ENCODE measurements around the gene FAM13A.

The FAM13A gene

GRCh38 chr4:88761342-88761741 is 295.6 kb downstream of the FAM13A start:
- Histone ChIP-seq H3K23ac (ENCODE audit: low read depth, low read length, poor library complexity) (no peak overlapping the region), H3K4me3 (ENCODE audit: low read length in 2 of 2) (no peak overlapping the region), H3K9me3 (replicated peaks in 1 of 2; ENCODE audit: control insufficient read depth in 2 of 2, insufficient read depth in 1 of 2, low read depth in 1 of 2, low read length in 2 of 2) (no peaks in the 10 kb centered on the region), H3K36me3 (replicated peaks in 1 of 2; ENCODE audit: control insufficient read depth in 2 of 2, insufficient read depth in 2 of 2, low read length in 2 of 2) (peaks cover 0 to 3% of the 10 kb centered on the region in 2 donors), H3K18ac (ENCODE audit: low read length) (no peak overlapping the region), H4K8ac (ENCODE audit: low read depth, low read length) (no peak overlapping the region), H3K27ac (replicated peaks; ENCODE audit: low read length) (no peak overlapping the region), H2BK15ac (ENCODE audit: low read length) (no peak overlapping the region), H3K9ac (ENCODE audit: low read depth, low read length, poor library complexity) (no peak overlapping the region), H3K4ac (ENCODE audit: low read length) (no peak overlapping the region), H4K91ac (ENCODE audit: low read depth, low read length, poor library complexity) (no peak overlapping the region), H3K79me1 (ENCODE audit: low read depth, low read length) (no peaks in the 10 kb centered on the region), H2BK12ac (ENCODE audit: low read length) (no peak overlapping the region), H2AFZ (ENCODE audit: low read length) (no peak overlapping the region), H3K4me1 (ENCODE audit: control insufficient read depth in 2 of 2, insufficient read depth in 1 of 2, low read depth in 1 of 2, low read length in 2 of 2) (peaks cover 9 to 21% of the 10 kb centered on the region in 2 donors), H2BK5ac (ENCODE audit: low read length) (no peak overlapping the region), H3K14ac (ENCODE audit: low read length) (no peak overlapping the region), H3K27me3 (ENCODE audit: control insufficient read depth in 3 of 3, insufficient read depth in 3 of 3, low read depth in 1 of 3, low read length in 3 of 3) (no peaks in the 10 kb centered on the region), H2AK5ac (ENCODE audit: low read depth, low read length) (no peak overlapping the region), H2BK120ac (ENCODE audit: low read depth, low read length) (no peak overlapping the region), H3K4me2 (ENCODE audit: insufficient read depth, low read length, poor library complexity, severe bottlenecking) (no peak overlapping the region)
- no CpG with 5 or more reads among the region's 3 CpGs for WGBS, 2 donors (ENCODE audit: extremely low coverage in 2 of 2, insufficient read length in 2 of 2, insufficient replicate concordance in 1 of 2)
- no peak for DNase-seq (ENCODE audit: low spot score)

DNA sequence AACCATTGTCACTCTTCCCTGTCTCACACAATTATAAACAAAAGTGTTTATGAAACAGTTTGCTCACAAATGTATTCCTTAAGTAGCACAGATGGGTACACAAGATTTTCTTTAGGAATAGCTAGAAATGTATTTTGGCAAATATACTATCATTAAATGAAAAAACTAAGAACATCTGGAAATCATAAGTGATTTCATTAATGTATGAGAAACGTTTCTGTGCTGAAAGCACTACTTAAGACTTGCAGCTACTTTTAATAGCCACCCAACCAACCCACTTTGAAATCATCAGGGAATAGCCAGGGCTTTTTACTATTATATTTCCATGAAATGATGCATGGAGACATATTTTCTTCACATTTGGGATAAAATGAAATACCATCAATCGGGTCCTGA is 297.1 kb downstream of the FAM13A start:
- Histone ChIP-seq H3K9ac (ENCODE audit: low read depth, low read length, poor library complexity) (no peak overlapping the region), H3K14ac (ENCODE audit: low read length) (no peak overlapping the region), H2BK15ac (ENCODE audit: low read length) (no peak overlapping the region), H2AK5ac (ENCODE audit: low read depth, low read length) (no peak overlapping the region), H2BK12ac (ENCODE audit: low read length) (no peak overlapping the region), H3K36me3 (replicated peaks in 1 of 2; ENCODE audit: control insufficient read depth in 2 of 2, insufficient read depth in 2 of 2, low read length in 2 of 2) (no peaks in the 10 kb centered on the region), H3K18ac (ENCODE audit: low read length) (no peak overlapping the region), H3K4me2 (ENCODE audit: insufficient read depth, low read length, poor library complexity, severe bottlenecking) (no peak overlapping the region), H3K27me3 (ENCODE audit: control insufficient read depth in 3 of 3, insufficient read depth in 3 of 3, low read depth in 1 of 3, low read length in 3 of 3) (no peaks in the 10 kb centered on the region), H3K27ac (replicated peaks; ENCODE audit: low read length) (no peak overlapping the region), H2BK120ac (ENCODE audit: low read depth, low read length) (no peak overlapping the region), H4K8ac (ENCODE audit: low read depth, low read length) (no peak overlapping the region), H3K4me3 (ENCODE audit: low read length in 2 of 2) (no peak overlapping the region), H2BK5ac (ENCODE audit: low read length) (no peak overlapping the region), H2AFZ (ENCODE audit: low read length) (no peak overlapping the region), H3K23ac (ENCODE audit: low read depth, low read length, poor library complexity) (no peak overlapping the region), H4K91ac (ENCODE audit: low read depth, low read length, poor library complexity) (no peak overlapping the region), H3K79me1 (ENCODE audit: low read depth, low read length) (no peaks in the 10 kb centered on the region), H3K4ac (ENCODE audit: low read length) (no peak overlapping the region), H3K9me3 (replicated peaks in 1 of 2; ENCODE audit: control insufficient read depth in 2 of 2, insufficient read depth in 1 of 2, low read depth in 1 of 2, low read length in 2 of 2) (no peaks in the 10 kb centered on the region), H3K4me1 (ENCODE audit: control insufficient read depth in 2 of 2, insufficient read depth in 1 of 2, low read depth in 1 of 2, low read length in 2 of 2) (peaks cover 9 to 21% of the 10 kb centered on the region in 2 donors)
- no CpG with 5 or more reads among the region's 2 CpGs for WGBS, 2 donors (ENCODE audit: extremely low coverage in 2 of 2, insufficient read length in 2 of 2, insufficient replicate concordance in 1 of 2)
- no peak for DNase-seq (ENCODE audit: low spot score)

GRCh38 chr4:88759039-88759894 is 297.7 kb downstream of the FAM13A start:
- Histone ChIP-seq H3K27me3 (ENCODE audit: control insufficient read depth in 3 of 3, insufficient read depth in 3 of 3, low read depth in 1 of 3, low read length in 3 of 3) (no peaks in the 10 kb centered on the region), H2BK120ac (ENCODE audit: low read depth, low read length) (no peak overlapping the region), H2AFZ (ENCODE audit: low read length) (peak overlapping the region; percentile 65), H3K14ac (ENCODE audit: low read length) (no peak overlapping the region), H2BK5ac (ENCODE audit: low read length) (no peak overlapping the region), H2BK15ac (ENCODE audit: low read length) (no peak overlapping the region), H4K8ac (ENCODE audit: low read depth, low read length) (no peak overlapping the region), H3K36me3 (replicated peaks in 1 of 2; ENCODE audit: control insufficient read depth in 2 of 2, insufficient read depth in 2 of 2, low read length in 2 of 2) (no peaks in the 10 kb centered on the region), H2BK12ac (ENCODE audit: low read length) (no peak overlapping the region), H3K4me3 (ENCODE audit: low read length in 2 of 2) (no peak overlapping the region), H2AK5ac (ENCODE audit: low read depth, low read length) (no peak overlapping the region), H3K4me2 (ENCODE audit: insufficient read depth, low read length, poor library complexity, severe bottlenecking) (peak overlapping the region; percentile 18), H3K79me1 (ENCODE audit: low read depth, low read length) (no peaks in the 10 kb centered on the region), H3K9me3 (replicated peaks in 1 of 2; ENCODE audit: control insufficient read depth in 2 of 2, insufficient read depth in 1 of 2, low read depth in 1 of 2, low read length in 2 of 2) (no peaks in the 10 kb centered on the region), H3K27ac (replicated peaks; ENCODE audit: low read length) (no peak overlapping the region), H3K4me1 (ENCODE audit: control insufficient read depth in 2 of 2, insufficient read depth in 1 of 2, low read depth in 1 of 2, low read length in 2 of 2) (peaks cover 9 to 21% of the 10 kb centered on the region in 2 donors), H3K9ac (ENCODE audit: low read depth, low read length, poor library complexity) (no peak overlapping the region), H3K4ac (ENCODE audit: low read length) (no peak overlapping the region), H3K23ac (ENCODE audit: low read depth, low read length, poor library complexity) (no peak overlapping the region), H4K91ac (ENCODE audit: low read depth, low read length, poor library complexity) (no peak overlapping the region), H3K18ac (ENCODE audit: low read length) (no peak overlapping the region)
- WGBS, 2 donors (ENCODE audit: extremely low coverage in 2 of 2, insufficient read length in 2 of 2, insufficient replicate concordance in 1 of 2): no CpG with 5 or more reads among the region's 12 CpGs
- DNase-seq (ENCODE audit: low spot score): no peak

- Histone ChIP-seq H3K4me3 (ENCODE audit: low read length in 2 of 2) (no peak overlapping the region), H2BK5ac (ENCODE audit: low read length) (no peak overlapping the region), H3K9ac (ENCODE audit: low read depth, low read length, poor library complexity) (no peak overlapping the region), H2AFZ (ENCODE audit: low read length) (no peak overlapping the region), H3K27me3 (ENCODE audit: control insufficient read depth in 3 of 3, insufficient read depth in 3 of 3, low read depth in 1 of 3, low read length in 3 of 3) (no peaks in the 10 kb centered on the region), H3K79me1 (ENCODE audit: low read depth, low read length) (no peaks in the 10 kb centered on the region), H2AK5ac (ENCODE audit: low read depth, low read length) (no peak overlapping the region), H3K36me3 (replicated peaks in 1 of 2; ENCODE audit: control insufficient read depth in 2 of 2, insufficient read depth in 2 of 2, low read length in 2 of 2) (no peaks in the 10 kb centered on the region), H2BK15ac (ENCODE audit: low read length) (no peak overlapping the region), H3K27ac (replicated peaks; ENCODE audit: low read length) (no peak overlapping the region), H3K9me3 (replicated peaks in 1 of 2; ENCODE audit: control insufficient read depth in 2 of 2, insufficient read depth in 1 of 2, low read depth in 1 of 2, low read length in 2 of 2) (no peaks in the 10 kb centered on the region), H4K8ac (ENCODE audit: low read depth, low read length) (no peak overlapping the region), H2BK120ac (ENCODE audit: low read depth, low read length) (no peak overlapping the region), H4K91ac (ENCODE audit: low read depth, low read length, poor library complexity) (no peak overlapping the region), H3K14ac (ENCODE audit: low read length) (no peak overlapping the region), H3K4me1 (ENCODE audit: control insufficient read depth in 2 of 2, insufficient read depth in 1 of 2, low read depth in 1 of 2, low read length in 2 of 2) (peaks cover 9 to 21% of the 10 kb centered on the region in 2 donors), H3K23ac (ENCODE audit: low read depth, low read length, poor library complexity) (no peak overlapping the region), H3K18ac (ENCODE audit: low read length) (no peak overlapping the region), H3K4ac (ENCODE audit: low read length) (no peak overlapping the region), H3K4me2 (ENCODE audit: insufficient read depth, low read length, poor library complexity, severe bottlenecking) (no peak overlapping the region), H2BK12ac (ENCODE audit: low read length) (no peak overlapping the region)
- no peak for DNase-seq (ENCODE audit: low spot score)
- WGBS, 2 donors (ENCODE audit: extremely low coverage in 2 of 2, insufficient read length in 2 of 2, insufficient replicate concordance in 1 of 2): no CpG with 5 or more reads among the region's 8 CpGs
Measured at GRCh38 chr4:88758264-88758663, 298.7 kb downstream of the FAM13A start.
